HG02943 (cell line): ENCODE data around the gene SSX2IP.
A peak's percentile ranks its signal among the peaks of the same experiment; 100 is the strongest.
"Not testable (repeated sequence)": the region's sequence is repeated elsewhere in the genome, so short reads cannot be mapped to it uniquely, and the experiment has no call there.

Source experiments
- ATAC-seq: cut with Tn5 transposase; IDR thresholded peaks from one replicate; pipeline ENCODE4 v1.9.1; 2021; ENCODE audit warnings: mild to moderate bottlenecking, low read depth, moderate library complexity; ENCODE audit not compliant: unreplicated experiment

The SSX2IP gene, protein sequence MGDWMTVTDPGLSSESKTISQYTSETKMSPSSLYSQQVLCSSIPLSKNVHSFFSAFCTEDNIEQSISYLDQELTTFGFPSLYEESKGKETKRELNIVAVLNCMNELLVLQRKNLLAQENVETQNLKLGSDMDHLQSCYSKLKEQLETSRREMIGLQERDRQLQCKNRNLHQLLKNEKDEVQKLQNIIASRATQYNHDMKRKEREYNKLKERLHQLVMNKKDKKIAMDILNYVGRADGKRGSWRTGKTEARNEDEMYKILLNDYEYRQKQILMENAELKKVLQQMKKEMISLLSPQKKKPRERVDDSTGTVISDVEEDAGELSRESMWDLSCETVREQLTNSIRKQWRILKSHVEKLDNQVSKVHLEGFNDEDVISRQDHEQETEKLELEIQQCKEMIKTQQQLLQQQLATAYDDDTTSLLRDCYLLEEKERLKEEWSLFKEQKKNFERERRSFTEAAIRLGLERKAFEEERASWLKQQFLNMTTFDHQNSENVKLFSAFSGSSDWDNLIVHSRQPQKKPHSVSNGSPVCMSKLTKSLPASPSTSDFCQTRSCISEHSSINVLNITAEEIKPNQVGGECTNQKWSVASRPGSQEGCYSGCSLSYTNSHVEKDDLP

GRCh38 chr1:84690397-84691121 lies at the start of gene SSX2IP:
Gene SSX2IP (minus strand): TSS chr1:84690461. CDS start chr1:84671219, 19,242 bp downstream.
- ATAC-seq = peak; percentile 91

GRCh38 chr1:84738237-84738636 lies 48.0 kb upstream of the SSX2IP start:
- no peak for ATAC-seq

DNA sequence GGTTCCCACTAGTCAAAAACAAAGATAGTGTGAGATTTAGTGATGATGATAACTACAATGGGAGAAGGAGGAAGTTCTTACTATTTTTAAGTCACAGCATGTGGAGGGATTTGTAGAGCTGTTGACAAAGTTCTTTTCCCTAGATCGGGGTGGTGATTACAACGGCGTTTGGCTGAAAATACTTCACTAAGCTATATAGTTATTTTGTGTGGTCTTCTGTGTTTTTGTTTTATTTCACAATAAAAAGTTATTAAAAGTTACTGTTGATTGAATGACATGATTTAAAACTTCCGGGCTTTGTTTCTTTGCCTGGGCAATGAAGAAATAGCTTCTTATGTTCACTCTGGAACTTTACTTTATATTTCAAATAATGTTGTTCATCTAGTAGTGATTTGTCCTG lies 47.3 kb upstream of the SSX2IP start:
- ATAC-seq = no peak

GRCh38 chr1:84736944-84737343 lies 46.7 kb upstream of the SSX2IP start:
- ATAC-seq = no peak

DNA sequence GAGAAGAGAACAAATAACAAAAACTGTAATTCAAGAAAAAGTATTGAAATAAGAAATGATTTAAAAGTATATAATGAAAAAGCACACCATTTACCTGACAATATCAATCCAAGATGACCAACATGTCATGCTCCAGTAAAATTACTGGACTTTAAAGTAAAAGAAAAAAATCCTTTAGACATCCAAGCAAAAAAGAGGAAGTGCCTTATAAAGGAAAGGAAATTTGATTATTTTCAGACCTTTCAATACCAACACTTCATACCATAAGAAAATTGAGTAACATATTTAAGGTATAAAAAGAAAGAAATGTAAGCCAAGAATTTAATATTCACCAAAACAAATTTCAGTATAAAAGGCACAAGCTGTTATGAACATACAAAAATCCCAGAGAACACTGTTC lies 46.2 kb upstream of the SSX2IP start:
- ATAC-seq = no peak

DNA sequence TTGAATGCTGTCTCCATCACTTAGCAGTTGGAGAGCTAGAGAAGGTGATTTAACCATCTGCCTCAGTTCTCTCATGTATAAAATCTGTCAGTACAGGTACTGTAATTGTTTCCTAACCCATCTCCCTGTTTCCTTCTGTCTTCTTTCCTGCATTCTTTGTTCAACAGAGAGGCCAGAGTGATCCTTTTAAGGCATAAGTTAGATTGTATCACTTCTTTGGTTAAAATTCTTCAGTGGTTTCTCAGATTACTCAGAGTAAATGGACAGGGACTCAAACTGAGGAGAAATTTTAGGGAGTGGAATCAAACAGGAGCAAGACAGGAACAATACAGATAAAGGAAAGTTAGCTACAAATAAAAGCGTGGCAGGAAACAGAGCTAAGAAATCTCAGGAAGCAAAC lies 45.2 kb upstream of the SSX2IP start:
- no peak for ATAC-seq

- ATAC-seq = no peak
Observed at GRCh38 chr1:84732520-84732919, 42.3 kb upstream of the SSX2IP start.

DNA sequence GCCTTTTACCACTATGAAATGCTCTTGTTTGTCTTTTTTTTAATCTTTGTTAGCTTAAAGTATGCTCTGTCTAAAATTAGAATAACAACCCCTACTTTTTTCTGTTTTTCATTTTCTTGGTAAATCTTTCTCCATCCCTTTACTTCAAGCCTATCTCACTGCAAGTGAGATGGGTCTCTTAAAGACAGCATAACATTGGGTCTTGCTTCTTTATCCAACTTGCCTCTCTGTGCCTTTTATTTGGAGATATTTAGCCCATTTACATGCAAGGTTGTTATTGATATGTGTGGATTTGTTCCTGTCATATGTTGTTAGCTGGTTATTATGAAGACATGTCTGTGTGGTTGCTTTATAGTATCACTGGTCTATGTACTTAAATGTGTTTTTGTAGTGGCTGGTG lies 41.3 kb upstream of the SSX2IP start:
- no peak for ATAC-seq

DNA sequence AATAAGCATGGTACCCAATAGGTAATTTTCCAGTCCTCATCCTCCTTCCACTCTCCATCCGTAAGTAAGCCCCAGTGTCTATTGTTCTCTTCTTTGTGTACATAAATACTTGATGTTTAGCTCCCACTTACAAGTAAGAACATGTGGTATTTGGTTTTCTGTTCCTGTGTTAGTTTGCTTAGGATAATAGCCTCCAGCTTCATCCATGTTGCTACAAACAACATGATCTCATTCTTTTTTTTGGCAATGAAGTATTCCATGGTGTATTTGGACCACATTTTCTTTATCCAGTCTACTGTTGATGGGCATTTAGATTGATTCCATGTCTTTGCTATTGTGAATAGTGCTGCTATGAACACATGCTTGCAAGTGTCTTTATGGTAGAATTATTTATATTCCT lies 37.5 kb upstream of the SSX2IP start:
- ATAC-seq = not testable (repeated sequence)

DNA sequence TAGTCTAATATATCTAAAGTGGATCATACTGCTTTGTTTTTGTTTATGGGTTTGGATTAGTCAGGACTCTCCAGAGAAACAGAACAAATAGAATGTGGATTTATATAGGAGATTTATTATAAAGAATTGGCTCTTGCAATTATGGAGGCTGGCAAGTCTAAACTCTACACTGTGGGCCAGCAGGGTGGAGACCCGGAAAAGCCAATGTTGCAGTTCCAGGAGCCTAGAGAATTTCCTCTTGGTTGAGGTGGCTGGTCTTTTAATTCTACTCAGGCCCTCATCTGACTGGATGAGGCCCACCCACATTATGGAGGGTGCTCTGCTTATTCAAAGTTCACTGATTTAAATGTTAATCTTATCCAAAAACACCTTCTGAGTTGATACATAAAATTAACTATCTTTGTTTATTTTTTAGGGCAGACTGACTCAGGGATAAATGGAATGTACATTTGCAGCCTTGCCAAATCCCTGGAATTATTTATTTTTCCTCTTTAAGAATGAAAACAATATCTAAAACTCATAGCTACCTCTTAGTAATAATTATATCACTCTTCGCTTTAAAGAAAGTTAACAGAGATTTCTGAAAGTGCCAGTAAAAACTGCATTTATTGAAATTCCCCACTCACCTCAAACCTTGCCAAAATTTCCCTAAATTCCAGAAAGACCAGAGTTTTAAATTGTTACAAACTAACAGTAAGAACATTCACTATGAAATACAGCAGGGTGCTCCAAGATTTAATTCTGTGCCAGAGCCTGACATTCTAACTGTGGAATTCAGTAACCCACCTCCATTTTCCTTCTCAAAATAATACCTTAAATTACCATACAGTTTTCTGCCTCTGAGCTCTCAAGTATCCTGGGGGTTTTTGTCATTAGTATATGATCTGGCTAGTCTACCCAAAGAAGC lies 36.6 kb upstream of the SSX2IP start:
- ATAC-seq = no peak

GRCh38 chr1:84724128-84724860 lies 34.0 kb upstream of the SSX2IP start:
- no peak for ATAC-seq

GRCh38 chr1:84722794-84723193 lies 32.5 kb upstream of the SSX2IP start:
- no peak for ATAC-seq

DNA sequence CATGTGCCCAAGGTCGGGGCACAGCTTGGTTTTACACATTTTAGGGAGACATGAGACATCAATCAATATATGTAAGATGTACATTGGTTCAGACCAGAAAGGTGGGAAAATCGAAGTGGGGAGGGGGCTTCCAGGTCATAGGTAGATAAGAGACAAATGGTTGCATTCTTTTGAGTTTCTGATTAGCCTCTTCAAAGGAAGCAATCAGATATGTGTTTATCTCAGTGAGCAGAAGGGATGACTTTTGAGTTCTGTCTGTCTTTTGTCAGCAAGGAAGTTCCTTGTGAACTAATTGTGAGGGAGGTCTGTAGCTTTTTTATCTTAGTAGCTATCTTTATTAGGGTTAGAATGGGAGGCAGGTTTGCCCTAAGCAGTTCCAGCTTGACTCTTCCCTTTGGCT lies 31.6 kb upstream of the SSX2IP start:
- not testable (repeated sequence) for ATAC-seq

DNA sequence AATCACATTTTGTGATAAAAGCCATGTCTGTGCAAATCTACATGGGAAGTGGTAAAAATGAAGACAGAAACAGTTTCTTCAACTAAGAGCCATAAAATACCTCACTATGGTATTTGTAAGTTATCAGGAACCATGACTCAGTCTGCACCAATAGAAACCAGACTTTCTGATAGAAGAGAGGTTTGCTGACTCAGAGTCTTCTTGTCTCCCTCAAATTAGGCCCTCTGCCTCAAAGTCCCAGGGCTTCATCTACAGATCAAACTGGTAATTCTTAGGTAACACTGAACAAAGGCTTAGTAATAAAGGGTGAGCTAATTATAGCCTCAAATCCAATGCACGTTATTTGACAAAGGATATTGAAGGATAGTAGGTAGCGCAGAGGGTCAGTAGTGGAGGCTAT lies 30.9 kb upstream of the SSX2IP start:
- peak; percentile 32 for ATAC-seq

DNA sequence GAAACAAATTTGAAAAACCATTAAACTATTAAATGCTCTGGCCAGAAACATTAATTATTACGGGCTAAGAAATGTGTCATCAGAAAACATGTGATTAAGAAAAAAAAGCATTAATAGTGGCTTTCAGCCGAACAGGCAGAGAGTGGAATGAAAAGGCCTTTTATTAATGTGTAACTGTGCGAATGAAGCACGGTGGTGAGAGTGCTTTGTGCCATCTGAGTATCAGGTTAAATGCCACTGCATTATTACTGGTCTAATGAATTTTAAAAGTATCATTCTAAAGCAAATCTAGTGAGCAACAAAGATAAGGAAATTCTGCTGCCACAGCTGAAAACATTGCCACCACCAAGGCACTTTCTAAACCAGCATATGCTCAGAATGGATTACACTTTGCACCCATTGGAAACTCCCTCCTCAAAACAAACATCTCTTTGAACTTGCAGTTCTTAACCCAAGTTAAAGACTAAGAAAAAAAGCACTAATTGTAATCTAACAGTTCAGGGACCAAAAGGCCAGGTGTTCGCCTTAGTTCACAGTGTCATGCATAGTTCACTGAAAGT lies 30.0 kb upstream of the SSX2IP start:
- peak; percentile 74 for ATAC-seq

- ATAC-seq = no peak
Observed at GRCh38 chr1:84719543-84720217, 29.4 kb upstream of the SSX2IP start.

DNA sequence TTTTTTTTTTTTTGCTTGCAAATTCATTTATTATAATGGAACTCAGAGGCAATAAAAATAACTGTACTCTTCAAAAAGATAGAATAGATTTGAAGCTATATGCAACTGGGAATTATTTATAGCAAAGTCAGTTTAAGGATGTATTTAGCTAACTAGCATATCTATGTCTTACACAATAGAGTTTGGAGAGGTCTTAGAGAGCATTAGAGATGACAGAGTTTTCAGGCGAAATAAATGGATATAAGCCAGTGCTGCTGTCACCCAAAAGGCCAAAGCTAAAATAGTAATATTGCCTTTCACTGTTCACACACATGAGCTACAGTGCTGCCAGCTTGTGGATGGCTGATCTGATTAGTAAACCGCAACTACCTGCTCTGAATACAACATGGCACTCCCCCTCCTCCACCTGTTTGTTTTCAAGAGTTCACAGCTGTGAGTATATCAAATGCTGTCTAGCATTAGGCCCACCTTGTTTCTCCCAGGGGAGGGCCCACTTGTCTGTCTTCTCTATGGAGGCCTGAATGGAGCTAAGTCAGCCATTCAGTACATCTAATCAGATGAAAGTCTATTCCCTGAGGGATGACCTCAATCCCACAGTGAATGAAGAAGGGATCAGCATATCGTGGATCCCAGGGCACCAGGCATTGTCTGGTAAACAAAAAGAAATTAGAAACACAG lies 25.2 kb upstream of the SSX2IP start:
- ATAC-seq = no peak

DNA sequence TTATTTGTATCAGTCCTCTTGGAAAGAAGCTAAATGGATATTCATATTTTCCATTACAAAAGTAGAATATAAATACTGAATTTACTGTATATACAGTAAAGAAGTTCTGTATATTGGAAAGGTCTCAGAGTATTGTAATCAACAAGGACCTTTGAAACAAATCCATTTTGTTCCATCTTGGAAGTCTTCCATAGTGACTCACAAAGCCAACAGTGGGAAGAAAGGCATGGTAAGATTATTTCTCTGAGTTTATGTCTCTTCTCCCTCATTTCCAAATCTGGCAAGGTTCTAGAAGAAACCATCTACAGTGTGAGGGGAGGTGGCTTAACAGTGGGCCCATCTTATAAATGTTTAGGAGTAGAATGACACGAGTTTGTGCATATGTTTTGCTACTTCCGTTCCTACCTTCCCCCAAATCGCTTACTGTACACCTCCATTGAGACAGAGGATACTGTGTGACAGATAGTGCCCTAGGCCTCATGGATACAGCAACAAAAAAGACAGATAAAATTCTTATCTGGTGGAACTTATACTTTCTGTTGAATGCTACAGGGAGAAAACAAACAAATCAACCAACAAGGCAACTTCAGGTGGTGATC lies 22.1 kb upstream of the SSX2IP start:
- no peak for ATAC-seq
